ENCODE results near the gene GAN.

DNA sequence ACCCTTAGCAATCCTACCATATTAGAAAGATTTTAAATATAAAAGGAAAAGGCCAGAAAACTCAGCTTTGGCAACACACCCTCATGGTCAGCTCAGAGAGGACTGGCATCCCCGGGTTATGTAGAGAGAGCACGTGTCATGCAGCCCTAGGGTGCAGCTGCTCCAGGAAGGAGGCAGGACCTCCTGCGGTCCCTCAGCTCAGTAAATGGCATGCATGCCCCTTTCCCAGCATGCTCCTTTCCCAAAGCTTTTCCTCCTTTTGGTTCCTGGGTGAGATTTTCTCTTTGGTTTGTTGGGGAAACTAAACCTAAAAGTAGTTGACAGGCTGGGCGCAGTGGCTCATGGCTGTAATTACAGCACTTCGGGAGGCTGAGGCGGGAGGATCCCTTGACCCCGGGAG, 3.9 kb downstream of the GAN start:
- TF ChIP-seq, protein P1, sequence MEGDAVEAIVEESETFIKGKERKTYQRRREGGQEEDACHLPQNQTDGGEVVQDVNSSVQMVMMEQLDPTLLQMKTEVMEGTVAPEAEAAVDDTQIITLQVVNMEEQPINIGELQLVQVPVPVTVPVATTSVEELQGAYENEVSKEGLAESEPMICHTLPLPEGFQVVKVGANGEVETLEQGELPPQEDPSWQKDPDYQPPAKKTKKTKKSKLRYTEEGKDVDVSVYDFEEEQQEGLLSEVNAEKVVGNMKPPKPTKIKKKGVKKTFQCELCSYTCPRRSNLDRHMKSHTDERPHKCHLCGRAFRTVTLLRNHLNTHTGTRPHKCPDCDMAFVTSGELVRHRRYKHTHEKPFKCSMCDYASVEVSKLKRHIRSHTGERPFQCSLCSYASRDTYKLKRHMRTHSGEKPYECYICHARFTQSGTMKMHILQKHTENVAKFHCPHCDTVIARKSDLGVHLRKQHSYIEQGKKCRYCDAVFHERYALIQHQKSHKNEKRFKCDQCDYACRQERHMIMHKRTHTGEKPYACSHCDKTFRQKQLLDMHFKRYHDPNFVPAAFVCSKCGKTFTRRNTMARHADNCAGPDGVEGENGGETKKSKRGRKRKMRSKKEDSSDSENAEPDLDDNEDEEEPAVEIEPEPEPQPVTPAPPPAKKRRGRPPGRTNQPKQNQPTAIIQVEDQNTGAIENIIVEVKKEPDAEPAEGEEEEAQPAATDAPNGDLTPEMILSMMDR (IDR thresholded peaks at IDR 0.05; ENCODE audit: insufficient read depth, low read depth, low read length): no peak
- TF ChIP-seq EZH2 (IDR thresholded peaks at IDR 0.05; ENCODE audit: insufficient read depth, low read length): no peak

Data from astrocyte (in vitro differentiated cells and primary cell).